Right atrium auricular region (tissue), 2 donors: ENCODE results near the gene PACRGL. TPM values are rescaled to one million over a fixed set of nuclear protein-coding genes. Genes with fewer than 3 reads are reported as not detected.

Experiments
- DNase-seq: peaks from one replicate; pipeline ENCODE4 v3.0.0-alpha.2; 2019; ENCODE audit warnings: low spot score
- H3K27ac ChIP-seq, 2 donors: fragments of 200-600 bp; sonication (generic); 1 replicate in 1 of 2; 2 replicates in 1 of 2; pipeline ENCODE4 v1.5.1; 2016 to 2019
- H3K27me3 ChIP-seq, 2 donors: fragments of 200-600 bp; sonication (generic); one replicate each; pipeline versions ENCODE4 v1.5.1 to v1.6.0; 2017 to 2019
- H3K36me3 ChIP-seq: fragments of 200-600 bp; sonication (generic); one replicate; pipeline ENCODE4 v1.5.1; 2016
- H3K4me1 ChIP-seq, 2 donors: fragments of 200-600 bp; sonication (generic); one replicate each; pipeline versions ENCODE4 v1.5.1 to v1.6.0; 2017 to 2019
- H3K4me3 ChIP-seq, 2 donors: fragments of 200-600 bp; sonication (generic); 1 replicate in 1 of 2; 2 replicates in 1 of 2; pipeline ENCODE4 v1.5.1; 2017 to 2019; ENCODE audit warnings: mild to moderate bottlenecking in 1 of 2, moderate library complexity in 1 of 2
- H3K9me3 ChIP-seq, 2 donors: fragments of 200-600 bp; sonication (generic); one replicate each; pipeline ENCODE4 v1.5.1; 2019
- CTCF ChIP-seq, 2 donors: fragments of 200-600 bp; sonication (generic); IDR thresholded peaks; one replicate each; pipeline ENCODE4 v1.5.1; 2019; ENCODE audit warnings: antibody characterized with exemption in 2 of 2
- total RNA-seq, 2 donors: library from RNA; depleted of rRNA; stranded (reverse); fragments of >200 nt; gene quantifications; one replicate each; pipeline ENCODE4 v1.1.0, GENCODE V29; 2016

PACRGL gene
- 10 to 100 TPM; 12.1 to 13.7 TPM for total RNA-seq

DNA sequence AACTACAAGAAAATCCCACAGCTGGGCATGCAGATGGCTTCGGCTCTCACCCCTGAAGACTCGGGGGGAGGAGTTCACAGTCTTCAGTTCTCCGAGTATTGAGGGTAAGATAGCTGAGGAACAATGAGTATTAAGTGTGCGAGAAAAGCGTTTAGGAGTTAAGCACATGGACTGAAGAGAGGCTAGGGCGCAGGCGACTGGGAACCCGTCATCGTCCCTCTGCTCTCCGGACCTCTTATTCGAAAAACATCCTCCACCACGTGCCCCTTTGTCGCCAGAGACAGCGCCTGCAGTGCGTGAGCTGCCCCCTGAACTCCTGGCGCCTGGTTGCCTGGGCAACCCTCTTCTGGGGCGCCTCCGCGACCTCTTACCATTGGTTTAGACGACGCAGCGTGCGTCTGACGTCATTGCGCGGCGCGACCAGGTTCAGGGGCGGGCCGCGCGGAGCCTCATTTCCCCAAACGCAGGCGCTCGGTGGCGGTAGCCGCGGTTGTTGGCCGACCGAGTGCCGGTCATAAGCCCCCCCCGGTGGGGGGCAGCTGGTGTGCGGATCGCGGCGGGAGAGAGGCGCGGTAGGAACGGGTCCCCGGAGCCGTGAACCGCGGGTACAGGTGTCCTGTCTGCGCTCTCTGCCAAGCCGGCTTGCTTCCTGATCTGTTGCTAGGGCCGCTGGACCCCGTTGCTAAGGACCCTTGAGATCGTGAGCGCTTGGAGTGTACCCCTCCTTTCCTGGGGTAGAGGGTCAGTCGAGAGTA lies at the start of gene PACRGL:
PACRGL (plus strand) TSS at position 452 of the 755 bp plus-strand sequence. CDS start 4,024 bp downstream, outside the sequence.
- Histone ChIP-seq H3K36me3 (peaks cover 10% of the 10 kb centered on the region), H3K4me3 (peak within 1 kb of the TSS; percentile 83 to 93), H3K9me3 (no peaks in the 10 kb centered on the region), H3K4me1 (peaks cover 0 to 22% of the 10 kb centered on the region in 2 donors), H3K27me3 (no peaks in the 10 kb centered on the region), H3K27ac (peak within 1 kb of the TSS; percentile 74 to 87)
- no peak for TF ChIP-seq CTCF (IDR thresholded peaks at IDR 0.05)
- peak; percentile 97 for DNase-seq

DNA sequence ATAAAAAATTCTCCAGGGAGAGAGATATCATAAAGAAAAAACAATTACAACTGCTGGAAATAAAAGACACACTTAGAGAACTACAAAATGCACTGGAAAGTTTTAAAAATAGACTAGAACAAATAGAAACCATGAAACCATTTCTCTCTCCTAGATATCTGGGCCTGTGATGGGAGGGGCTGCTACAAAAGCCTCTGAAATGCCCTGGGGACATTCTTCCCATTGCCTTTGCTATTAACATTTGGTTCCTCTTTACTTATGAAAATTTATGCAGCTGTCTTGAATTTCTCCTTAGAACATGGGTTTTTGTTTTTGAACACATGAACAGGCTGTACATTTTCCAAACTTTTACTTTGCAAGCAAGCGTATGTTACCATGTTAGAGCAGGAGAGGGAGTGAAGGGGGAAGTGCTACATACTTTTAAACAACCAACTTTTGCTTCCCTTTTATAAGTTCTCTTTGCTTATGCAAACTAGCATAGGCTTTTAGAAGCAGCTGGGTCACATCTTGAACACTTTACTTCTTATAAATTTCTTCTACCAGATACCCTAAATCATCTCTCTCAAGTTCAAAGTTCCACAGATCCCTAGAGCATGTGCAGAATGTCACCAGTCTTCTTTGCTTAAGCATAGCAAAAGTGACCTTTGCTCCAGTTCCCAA lies 47.9 kb upstream of the PACRGL start:
- Histone ChIP-seq H3K4me3 (no peak overlapping the region), H3K9me3 (peaks cover 0 to 10% of the 10 kb centered on the region in 2 donors), H3K27ac (no peak overlapping the region), H3K4me1 (no peaks in the 10 kb centered on the region), H3K27me3 (no peaks in the 10 kb centered on the region), H3K36me3 (no peaks in the 10 kb centered on the region)
- DNase-seq, result no peak
- no peak for TF ChIP-seq CTCF (IDR thresholded peaks at IDR 0.05)

GRCh38 chr4:20658456-20658855 lies 41.8 kb upstream of the PACRGL start:
- no peak overlapping the region for H3K27ac ChIP-seq
- H3K4me3 ChIP-seq, result no peak overlapping the region
- H3K9me3 ChIP-seq, result no peaks in the 10 kb centered on the region
- no peak for TF ChIP-seq CTCF (IDR thresholded peaks at IDR 0.05)
- no peaks in the 10 kb centered on the region for H3K4me1 ChIP-seq
- no peaks in the 10 kb centered on the region for H3K36me3 ChIP-seq
- H3K27me3 ChIP-seq, result no peaks in the 10 kb centered on the region
- no peak for DNase-seq

- no peak overlapping the region for H3K4me3 ChIP-seq
- H3K9me3 ChIP-seq, result no peaks in the 10 kb centered on the region
- no peaks in the 10 kb centered on the region for H3K36me3 ChIP-seq
- no peaks in the 10 kb centered on the region for H3K4me1 ChIP-seq
- H3K27me3 ChIP-seq, result no peaks in the 10 kb centered on the region
- no peak for DNase-seq
- TF ChIP-seq CTCF (IDR thresholded peaks at IDR 0.05), result no peak
- no peak overlapping the region for H3K27ac ChIP-seq
Observed at GRCh38 chr4:20662851-20663250, 37.4 kb upstream of the PACRGL start.

DNA sequence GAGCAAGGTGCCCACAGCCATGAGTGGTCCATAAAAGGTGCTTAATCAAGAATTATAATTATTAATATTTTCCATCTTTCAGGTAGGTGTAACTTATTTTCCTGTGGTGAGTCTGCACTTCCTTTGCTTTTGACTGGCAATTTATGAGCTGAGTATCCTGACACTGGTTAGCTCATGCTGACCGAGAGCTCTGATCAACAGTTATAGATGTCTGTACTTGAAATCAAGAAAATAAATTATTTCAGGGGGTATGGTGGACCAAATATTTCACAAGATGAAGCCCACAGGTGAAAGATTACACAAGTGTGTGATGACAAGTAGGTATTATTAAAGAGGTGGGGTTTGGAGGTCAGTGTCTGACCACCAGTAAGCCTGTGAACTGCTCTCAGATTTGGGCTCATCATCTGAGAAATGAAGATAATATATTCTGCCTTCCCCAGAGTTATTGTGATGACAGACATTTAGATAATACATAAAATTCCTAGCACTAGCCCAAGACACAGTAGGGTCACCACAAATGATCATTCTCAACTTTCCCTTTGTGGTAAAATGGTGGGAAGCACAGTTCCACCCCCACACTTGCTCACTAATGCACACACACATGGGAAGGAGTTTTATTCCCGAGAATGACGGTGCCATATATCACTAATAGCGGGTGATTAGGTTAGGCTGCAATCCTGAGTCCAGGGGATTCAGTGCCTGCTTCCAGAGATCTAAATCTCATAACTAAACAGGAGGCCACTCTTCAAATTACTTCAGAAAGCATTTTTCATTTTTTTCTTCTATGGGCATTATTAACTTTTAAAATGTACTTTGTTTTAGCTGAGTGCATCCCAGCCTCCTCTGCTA lies 34.0 kb upstream of the PACRGL start:
- no peaks in the 10 kb centered on the region for H3K27me3 ChIP-seq
- H3K9me3 ChIP-seq, result no peaks in the 10 kb centered on the region
- no peaks in the 10 kb centered on the region for H3K4me1 ChIP-seq
- no peak for TF ChIP-seq CTCF (IDR thresholded peaks at IDR 0.05)
- H3K36me3 ChIP-seq, result no peaks in the 10 kb centered on the region
- H3K4me3 ChIP-seq, result no peak overlapping the region
- H3K27ac ChIP-seq, result no peak overlapping the region
- no peak for DNase-seq
